ENCODE measurements around the gene PTGR1. TPM values are rescaled to one million over a fixed set of nuclear protein-coding genes. Genes with fewer than 3 reads are reported as not detected.

Gene PTGR1
- total and polyA plus RNA-seq, 2 of the 8 experiments (the other 6 are each of a cell fraction or from before 2014, with no cell fraction given): 16.9 to 28.5 TPM

DNA sequence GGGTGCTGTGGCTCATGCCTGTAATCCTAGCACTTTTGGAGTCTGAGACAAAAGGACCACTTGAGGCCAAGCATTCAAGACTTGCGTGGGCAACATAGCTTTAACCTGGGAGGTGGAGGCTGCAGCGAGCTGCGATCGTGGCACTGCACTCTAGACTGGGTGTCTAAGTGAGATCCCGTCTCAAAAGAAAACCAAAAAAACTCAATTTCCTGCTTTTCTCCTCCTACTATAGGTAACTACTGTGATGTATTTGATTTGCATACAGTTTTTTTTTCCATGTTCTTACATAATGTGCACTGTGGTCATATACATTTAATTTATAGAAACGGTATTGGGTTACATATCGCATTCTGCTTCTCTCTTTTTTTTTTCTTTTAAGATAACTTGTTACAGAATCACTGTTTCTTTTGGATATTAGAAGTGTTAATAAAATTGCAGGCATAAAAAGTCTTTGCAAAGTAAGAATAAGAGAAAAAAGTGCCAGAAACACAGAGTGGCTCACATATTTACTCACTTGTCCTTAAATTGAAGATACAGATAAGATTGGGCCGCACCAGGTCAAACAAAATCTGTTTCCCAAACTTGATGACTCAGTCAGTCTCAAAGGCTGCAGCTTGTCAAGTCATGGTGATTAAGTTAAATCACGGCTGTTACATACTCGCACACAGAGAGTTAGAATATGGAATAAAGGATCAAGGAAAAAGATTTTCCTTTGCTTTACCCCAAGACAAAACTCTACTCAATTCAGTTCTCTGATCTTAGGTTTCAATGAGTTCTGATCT, 2.0 kb upstream of the PTGR1 start:
- Histone ChIP-seq H3K4me3 (ENCODE audit: extremely low read depth in 1 of 4, insufficient read depth in 2 of 4, low read depth in 3 of 4, low read length in 4 of 4) (no peak overlapping the region), H3K4me2 (ENCODE audit: insufficient read depth in 1 of 2, low read depth in 2 of 2, low read length in 2 of 2) (no peak overlapping the region), H2BK120ac (replicated peaks; ENCODE audit: low read depth, low read length) (no peak overlapping the region), H2AFZ (ENCODE audit: low read length) (no peak overlapping the region), H3K4me1 (replicated peaks in 1 of 4; ENCODE audit: control insufficient read depth in 3 of 4, insufficient read depth in 4 of 4, low read length in 3 of 4) (no peaks in the 10 kb centered on the region), H3K9me3 (ENCODE audit: insufficient read depth in 2 of 2, low read depth in 1 of 2, low read length in 1 of 2) (no peaks in the 10 kb centered on the region), H3K79me2 (ENCODE audit: control insufficient read depth in 1 of 2, insufficient read depth in 2 of 2, low read length in 2 of 2) (no peaks in the 10 kb centered on the region), H3K9ac (replicated peaks in 1 of 4; ENCODE audit: extremely low read depth in 1 of 4, low read depth in 3 of 4, low read length in 3 of 4) (no peak overlapping the region), H4K20me1 (replicated peaks in 1 of 2; ENCODE audit: control insufficient read depth in 1 of 2, insufficient read depth in 2 of 2, low read length in 2 of 2) (no peaks in the 10 kb centered on the region), H2BK20ac (ENCODE audit: low read length) (no peak overlapping the region), H4K5ac (ENCODE audit: insufficient read length, low read depth, low read length) (no peak overlapping the region), H3K23me2 (ENCODE audit: low read depth, low read length) (peaks cover 17% of the 10 kb centered on the region), H2BK12ac (ENCODE audit: low read depth, low read length) (no peak overlapping the region), H3K4ac (replicated peaks; ENCODE audit: insufficient read length, low read depth, low read length) (no peak overlapping the region), H2BK5ac (ENCODE audit: low read depth, low read length) (no peak overlapping the region), H2BK15ac (ENCODE audit: low read length) (no peak overlapping the region), H3K23ac (ENCODE audit: insufficient read length) (no peak overlapping the region), H3K79me1 (ENCODE audit: low read depth, low read length) (no peaks in the 10 kb centered on the region), H3K36me3 (ENCODE audit: control insufficient read depth in 2 of 4, insufficient read depth in 4 of 4, low read length in 3 of 4) (peaks cover 0 to 2% (median 0%) of the 10 kb centered on the region in 4 experiments; a peak in 1 of 8 replicates), H4K91ac (replicated peaks; ENCODE audit: insufficient read length, low read length) (no peak overlapping the region), H3K14ac (ENCODE audit: insufficient read length) (no peak overlapping the region), H3K27me3 (replicated peaks in 1 of 4; ENCODE audit: control insufficient read depth in 3 of 4, extremely low read depth in 1 of 4, insufficient read depth in 3 of 4, low read length in 3 of 4) (peaks cover 0 to 7% (median 5%) of the 10 kb centered on the region in 4 experiments; a peak in 2 of 7 replicates), H4K8ac (ENCODE audit: extremely low read depth, insufficient read depth, low read length) (no peak overlapping the region), H2AK5ac (ENCODE audit: low read depth, low read length) (no peak overlapping the region), H3K27ac (ENCODE audit: low read depth, low read length) (no peak overlapping the region), H3K56ac (replicated peaks; ENCODE audit: insufficient read length, low read depth, low read length) (no peak overlapping the region), H3K18ac (ENCODE audit: extremely low read depth, low read length) (no peak overlapping the region)
- 93% methylated on average over 9 of the region's 10 CpGs; no CpG with 5 or more reads in 1 of the 2 experiments for WGBS, 2 experiments (ENCODE audit: extremely low coverage in 1 of 2, insufficient coverage in 1 of 2, insufficient read length in 1 of 2, insufficient replicate concordance in 2 of 2, low coverage in 1 of 2, low lambda C conversion rate in 2 of 2, missing lambda C conversion rate in 1 of 2)
- FAIRE-seq (no peak), DNase-seq (ENCODE audit: low read depth in 1 of 2, low spot score in 2 of 2) (no peak)
- POLR2A ChIA-PET (ENCODE audit: partially characterized antibody): interaction anchor here (3.7 kb wide), 1 partner anchor 30 kb away, joined by 27 read pairs; the partner anchor contains the start of gene DNAJC25
- CTCF ChIA-PET (ENCODE audit: partially characterized antibody): interaction anchor here (0.7 to 5.0 kb wide), 3 partner anchors 9 to 20 kb away, joined by 3 to 17 read pairs (median 4); no protein-coding TSS in a partner anchor
- TF ChIP-seq ATF3 (IDR thresholded peaks at IDR 0.05; ENCODE audit: insufficient read depth, low read depth, low read length) (no peak), KDM1A (IDR thresholded peaks at IDR 0.05; ENCODE audit: borderline replicate concordance, low read length) (no peak), CHD2 (IDR thresholded peaks at IDR 0.05; ENCODE audit: low read length) (no peak), TBP (IDR thresholded peaks at IDR 0.05; ENCODE audit: low read depth, low read length) (no peak), SUZ12 (IDR thresholded peaks at IDR 0.05; ENCODE audit: low read length) (no peak), NANOG (IDR thresholded peaks at IDR 0.05; ENCODE audit: insufficient read depth, low read depth, low read length, poor library complexity, severe bottlenecking) (no peak), ZNF274 (IDR thresholded peaks at IDR 0.05; ENCODE audit: borderline replicate concordance, extremely low read depth, low read length) (no peak), BACH1 (IDR thresholded peaks at IDR 0.05; ENCODE audit: low read length) (no peak), JUN (IDR thresholded peaks at IDR 0.05; ENCODE audit: low read depth, low read length) (no peak), CREB1 (IDR thresholded peaks at IDR 0.05) (no peak), RXRA (IDR thresholded peaks at IDR 0.05; ENCODE audit: insufficient read depth, low read depth, low read length) (no peak)

All from H1 (cell line).